Left lung (tissue), 14 donors: ENCODE results near the gene GJE1. TPM values are rescaled to one million over a fixed set of nuclear protein-coding genes. Genes with fewer than 3 reads are reported as not detected.
"Not testable (repeated sequence)": the region's sequence is repeated elsewhere in the genome, so short reads cannot be mapped to it uniquely, and the experiment has no call there.

ENCODE experiments used
- ATAC-seq: fragments of 200-7000 bp; cut with Tn5 transposase; one replicate; pipeline ENCODE4 v1.9.1; 2020; ENCODE audit warnings: moderate library complexity
- DNase-seq, 4 donors: peaks; one replicate each; pipeline ENCODE4 v3.0.0-alpha.2; 2013 to 2020
- H3K27ac ChIP-seq, 2 donors: fragments of 200-600 bp; sonication (generic) in 1 of 2; one replicate each; pipeline versions ENCODE4 v1.5.0 to v1.8.0; 2020 to 2021
- H3K27me3 ChIP-seq, 2 donors: fragments of 200-600 bp; sonication (generic) in 1 of 2; one replicate each; pipeline versions ENCODE4 v1.5.0 to v1.8.0; 2020 to 2021
- H3K36me3 ChIP-seq, 2 donors: fragments of 200-600 bp; sonication (generic) in 1 of 2; one replicate each; pipeline versions ENCODE4 v1.5.0 to v1.8.0; 2020 to 2021
- H3K4me1 ChIP-seq, 2 donors: fragments of 200-600 bp; one replicate each; pipeline ENCODE4 v1.8.0; 2021
- H3K4me3 ChIP-seq, 2 donors: fragments of 200-600 bp; sonication (generic) in 1 of 2; one replicate each; pipeline versions ENCODE4 v1.5.0 to v1.8.0; 2020 to 2021; ENCODE audit warnings: mild to moderate bottlenecking in 1 of 2
- H3K9me3 ChIP-seq, 2 donors: fragments of 200-600 bp; sonication (generic) in 1 of 2; one replicate each; pipeline versions ENCODE4 v1.5.0 to v1.8.0; 2020 to 2021
- CTCF ChIP-seq, 2 donors: fragments of 200-600 bp; sonication (generic) in 1 of 2; IDR thresholded peaks; one replicate each; pipeline versions ENCODE4 v1.5.0 to v1.8.0; 2021; ENCODE audit warnings: antibody characterized with exemption in 2 of 2
- intact Hi-C, 2 donors: fragments of 100-400 bp; cut with DNase I; formaldehyde crosslinking; loops; one replicate each; pipeline versions ENCODE4 v1.11.2 to v1.14.2; 2022
- long read RNA-seq, 12 donors: library from polyadenylated mRNA in 2 of 12; unstranded in 2 of 12; transcript quantifications; one replicate each; pipeline ENCODE4 v2.0.0 and lab custom pipeline, GENCODE V29; 2019 to 2026
- polyA plus RNA-seq, 6 donors: library from polyadenylated mRNA; unstranded; fragments of 120-200 nt; gene quantifications; one replicate each; pipeline ENCODE4 v1.2.1, GENCODE V29; 2013; ENCODE audit not compliant: insufficient read length in 6 of 6
- total RNA-seq, 2 donors: library from RNA; stranded (reverse); fragmentation: NEBNext Ultra II Directional; extraction: Animal tissue kit (Norgen Biotek cat#: 25700); gene quantifications; one replicate each; pipeline ENCODE4 v1.2.1, GENCODE V29; 2021
- donor health status: DM: no; HTN: yes; CAD: no.
- donor health status: DM: no; HTN: no; CAD: no.

The GJE1 gene, protein sequence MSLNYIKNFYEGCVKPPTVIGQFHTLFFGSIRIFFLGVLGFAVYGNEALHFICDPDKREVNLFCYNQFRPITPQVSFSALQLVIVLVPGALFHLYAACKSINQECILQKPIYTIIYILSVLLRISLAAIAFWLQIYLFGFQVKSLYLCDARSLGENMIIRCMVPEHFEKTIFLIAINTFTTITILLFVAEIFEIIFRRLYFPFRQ
- not detected for total RNA-seq
- polyA plus RNA-seq: not detected
- long read RNA-seq, donor 1: 0 reads
- long read RNA-seq, donor 2: 0 reads
- long read RNA-seq, donor 3: 0 reads
- long read RNA-seq, donor 4: 0 reads
- long read RNA-seq, donor 5: 0 reads
- long read RNA-seq, donor 6: 0 reads
- long read RNA-seq, donor 7: 0 reads
- long read RNA-seq, donor 8: 0 reads
- long read RNA-seq, donor 9: 0 reads
- long read RNA-seq, donor 10: 0 reads
- long read RNA-seq, donor 11: 0 reads
- long read RNA-seq, donor 12: 0 reads

- DNase-seq: no peak
- no peaks in the 10 kb centered on the region for H3K27me3 ChIP-seq
- no peak within 1 kb of the TSS for H3K4me3 ChIP-seq
- no peaks in the 10 kb centered on the region for H3K9me3 ChIP-seq
- no peaks in the 10 kb centered on the region for H3K4me1 ChIP-seq
- no peak for ATAC-seq
- H3K27ac ChIP-seq: no peak within 1 kb of the TSS
- TF ChIP-seq CTCF (IDR thresholded peaks at IDR 0.05): no peak
- no peaks in the 10 kb centered on the region for H3K36me3 ChIP-seq
- intact Hi-C loops: no loop called here
These were observed at the start of gene GJE1 for GRCh38 chr6:142132625-142133024. Gene GJE1, plus strand, starts transcription at chr6:142132925. Its CDS starts 234 bp downstream, at chr6:142133159.

- no peaks in the 10 kb centered on the region for H3K4me1 ChIP-seq
- no peak for TF ChIP-seq CTCF (IDR thresholded peaks at IDR 0.05)
- no peak overlapping the region for H3K27ac ChIP-seq
- DNase-seq (peak in 1 of 4 donors; percentile 54), ATAC-seq (no peak)
- no peak overlapping the region for H3K4me3 ChIP-seq
- H3K9me3 ChIP-seq: no peaks in the 10 kb centered on the region
- H3K27me3 ChIP-seq: peaks cover 19 to 28% of the 10 kb centered on the region in 2 donors
- intact Hi-C loops: no loop called here
- no peaks in the 10 kb centered on the region for H3K36me3 ChIP-seq
These were observed 44.5 kb upstream of the GJE1 start for GRCh38 chr6:142087950-142088857.

GRCh38 chr6:142088858-142089216, 43.9 kb upstream of the GJE1 start:
- ATAC-seq: peak; percentile 84
- no peak for TF ChIP-seq CTCF (IDR thresholded peaks at IDR 0.05)

GRCh38 chr6:142104820-142105219, 27.9 kb upstream of the GJE1 start:
- H3K4me1 ChIP-seq, H3K27ac ChIP-seq, ATAC-seq, H3K36me3 ChIP-seq, DNase-seq, H3K27me3 ChIP-seq, H3K9me3 ChIP-seq, intact Hi-C loops, H3K4me3 ChIP-seq: not testable (repeated sequence)

More at GRCh38 chr6:142088858-142089216, 43.9 kb upstream of the GJE1 start:
- no peaks in the 10 kb centered on the region for H3K36me3 ChIP-seq
- H3K27ac ChIP-seq: no peak overlapping the region
- intact Hi-C loops: no loop called here
- peak in 3 of 4 donors; percentile 35 to 66 (median 44) for DNase-seq
- H3K4me1 ChIP-seq: no peaks in the 10 kb centered on the region
- H3K27me3 ChIP-seq: peaks cover 19 to 28% of the 10 kb centered on the region in 2 donors
- no peaks in the 10 kb centered on the region for H3K9me3 ChIP-seq
- no peak overlapping the region for H3K4me3 ChIP-seq

DNA sequence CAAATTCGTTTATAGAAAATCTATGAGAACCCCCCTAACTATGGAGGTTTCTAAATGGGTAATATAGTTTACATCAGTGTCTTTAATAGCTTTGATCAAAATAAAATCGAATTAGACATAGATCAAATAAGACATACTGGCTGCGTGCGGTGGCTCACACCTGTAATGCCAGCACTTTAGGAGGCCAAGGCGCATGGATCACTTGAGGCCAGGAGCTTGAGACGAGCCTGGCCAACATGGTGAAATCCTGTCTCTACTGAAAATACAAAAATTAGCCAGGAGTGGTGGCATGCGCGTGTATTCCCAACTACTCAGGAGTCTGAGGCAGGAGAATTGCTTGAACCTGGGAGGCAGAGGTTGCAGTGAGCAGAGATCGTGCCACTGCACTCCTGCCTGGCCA, 21.9 kb upstream of the GJE1 start:
- intact Hi-C loops, H3K4me3 ChIP-seq, H3K4me1 ChIP-seq, H3K27ac ChIP-seq, ATAC-seq, H3K27me3 ChIP-seq, H3K9me3 ChIP-seq, H3K36me3 ChIP-seq: not testable (repeated sequence)
- DNase-seq: peak in 1 of 4 donors; percentile 17
